GM12878 (cell line): ENCODE measurements around the gene ZMYM5. TPM values are rescaled to one million over a fixed set of nuclear protein-coding genes. Genes with fewer than 3 reads are reported as not detected.

Experiments
- ATAC-seq: fragments of 200-7000 bp; cut with Tn5 transposase; 3 replicates; pipeline ENCODE4 v1.9.1; 2020; ENCODE audit warnings: mild to moderate bottlenecking, moderate library complexity
- BruUV-seq: library from RNA; stranded (reverse); fragments of 400-500 nt; replicated peaks from 2 replicates; lab custom pipeline; 2021; lab: Mats Ljungman, UMichigan
- CTCF ChIA-PET: fragments of 300-600 bp; sonication (Branson Sonifier 250); formaldehyde crosslinking; extraction: SDS; loops from one replicate; lab custom pipeline; 2021; ENCODE audit warnings: inconsistent platforms; lab: Yijun Ruan, JAX
- POLR2A ChIA-PET: fragments of 350-600 bp; formaldehyde crosslinking; extraction: SDS; loops from one replicate; lab custom pipeline; 2021; ENCODE audit warnings: inconsistent platforms; lab: Charles Lee
- RAD21 ChIA-PET: fragments of 300-600 bp; sonication (Branson Sonifier 250); formaldehyde crosslinking; loops from one replicate; lab custom pipeline; 2023; ENCODE audit warnings: antibody characterized with exemption; ENCODE audit not compliant: unreplicated experiment; lab: Charles Lee
- SMC1A ChIA-PET: fragments of 300-600 bp; sonication (Branson Sonifier 250); formaldehyde crosslinking; loops from one replicate; lab custom pipeline; 2023; ENCODE audit not compliant: unreplicated experiment, uncharacterized antibody; lab: Charles Lee
- DNase-seq: peaks from one replicate; pipeline ENCODE4 v3.0.0-alpha.2; 2011; ENCODE audit warnings: low read depth, low spot score
- FAIRE-seq: peaks from 3 replicates; lab custom pipeline; 2011; peaks lifted over from hg19 to GRCh38; lab: Jason Lieb, UNC
- H2AFZ ChIP-seq: 2 replicates; pipeline ENCODE4 v1.6.0; 2011; ENCODE audit warnings: low read depth, low read length, control low read depth; ENCODE audit not compliant: control insufficient read depth
- H3K27ac ChIP-seq: 2 replicates; pipeline ENCODE4 v1.5.1; 2011; ENCODE audit warnings: control low read depth; ENCODE audit not compliant: control insufficient read depth, insufficient read depth
- H3K27me3 ChIP-seq, 2 experiments: replicated peaks in 1 of 2; 2 replicates each; pipeline versions ENCODE4 v1.6.0 to v1.6.1; 2011; ENCODE audit warnings: low read length in 1 of 2; ENCODE audit not compliant: control insufficient read depth in 2 of 2, insufficient read depth in 2 of 2
- H3K36me3 ChIP-seq, 2 experiments: 2 replicates each; pipeline ENCODE4 v1.5.1; 2011; ENCODE audit warnings: low read length in 1 of 2; ENCODE audit not compliant: control insufficient read depth in 2 of 2, insufficient read depth in 2 of 2
- H3K4me1 ChIP-seq: 2 replicates; pipeline ENCODE4 v1.6.1; 2011; ENCODE audit warnings: mild to moderate bottlenecking, low read length, moderate library complexity, mixed read lengths; ENCODE audit not compliant: control insufficient read depth, insufficient read depth
- H3K4me2 ChIP-seq: 2 replicates; pipeline ENCODE4 v1.6.0; 2011; ENCODE audit warnings: control low read depth; ENCODE audit not compliant: control insufficient read depth, insufficient read depth
- H3K4me3 ChIP-seq: fragments of 200-600 bp; sonication (generic); 2 replicates; pipeline ENCODE4 v1.5.1; 2016
- H3K79me2 ChIP-seq: 2 replicates; pipeline ENCODE4 v1.6.0; 2011; ENCODE audit warnings: low read length; ENCODE audit not compliant: control insufficient read depth, insufficient read depth
- H3K9ac ChIP-seq: 2 replicates; pipeline ENCODE4 v1.8.0; 2011; ENCODE audit warnings: low read length, control low read depth, mixed read lengths; ENCODE audit not compliant: control insufficient read depth, insufficient read depth
- H3K9me3 ChIP-seq: replicated peaks from 3 replicates; pipeline ENCODE4 v1.5.1; 2011; ENCODE audit warnings: mild to moderate bottlenecking, low read length; ENCODE audit not compliant: control insufficient read depth, insufficient read depth
- H4K20me1 ChIP-seq: 2 replicates; pipeline ENCODE4 v1.6.0; 2011; ENCODE audit not compliant: control insufficient read depth, insufficient read depth
- BRCA1 ChIP-seq: IDR thresholded peaks from 2 replicates; pipeline ENCODE4 v1.6.1; 2011; ENCODE audit warnings: low read depth, low read length, improper control_type of control experiment
- ETV6 ChIP-seq, 2 experiments: fragments of 450-650 bp in 1 of 2; IDR thresholded peaks in 1 of 2; conservative IDR thresholded peaks in 1 of 2; 2 replicates each; pipeline ENCODE4 v1.6.1; 2014; ENCODE audit warnings: antibody characterized with exemption in 1 of 2, borderline replicate concordance in 1 of 2, low read depth in 1 of 2, mild to moderate bottlenecking in 1 of 2, moderate library complexity in 1 of 2
- KAT2A ChIP-seq: conservative IDR thresholded peaks from 2 replicates; pipeline ENCODE4 v1.6.1; 2011; ENCODE audit warnings: low read depth, low read length; ENCODE audit not compliant: control insufficient read depth
- PKNOX1 ChIP-seq: fragments of 450-650 bp; IDR thresholded peaks from 2 replicates; pipeline ENCODE4 v1.6.1; 2016; ENCODE audit warnings: mild to moderate bottlenecking
- POLR2AphosphoS5 ChIP-seq: IDR thresholded peaks from 2 replicates; pipeline ENCODE4 v1.6.1; 2011; ENCODE audit warnings: mild to moderate bottlenecking, low read length, inconsistent platforms
- SMAD5 ChIP-seq: IDR thresholded peaks from 2 replicates; pipeline ENCODE4 v1.6.1; 2016; ENCODE audit warnings: antibody characterized with exemption, low read depth
- USF1 ChIP-seq: IDR thresholded peaks from 2 replicates; pipeline ENCODE4 v1.6.1; 2011; ENCODE audit warnings: borderline replicate concordance, low read depth, mild to moderate bottlenecking, moderate library complexity, mixed read lengths, low read length; ENCODE audit not compliant: insufficient read depth; ENCODE audit errors: extremely low read length
- ZNF217 ChIP-seq: fragments of 450-650 bp; IDR thresholded peaks from 2 replicates; pipeline ENCODE4 v1.6.1; 2017; ENCODE audit warnings: antibody characterized with exemption, mild to moderate bottlenecking
- WGBS: methylation state at CpG from one replicate; pipeline ENCODE4 v1.1.6; 2016; ENCODE audit warnings: low lambda C conversion rate; ENCODE audit not compliant: insufficient replicate concordance, insufficient coverage; ENCODE audit errors: missing lambda C conversion rate; 5-methylcytosine and 5-hydroxymethylcytosine counted together
- in situ Hi-C: fragments of 300-500 bp; cut with MboI; formaldehyde crosslinking; loops from 9 replicates; pipeline ENCODE4 v1.14.3; 2018; ENCODE audit warnings: mixed read lengths
- intact Hi-C: fragments of 100-400 bp; cut with micrococcal nuclease; formaldehyde crosslinking; loops from one replicate; pipeline ENCODE4 v1.14.2; 2022; ENCODE audit not compliant: unreplicated experiment
- polyA plus RNA-seq, 11 experiments: library from polyadenylated mRNA; depleted of rRNA in 4 of 11; unstranded in 6 of 11; stranded (reverse) in 5 of 11; fragments of >200 nt; fragmentation: Nextera tagmentation in 4 of 11; fragmentation: Illumina TruSeq in 1 of 11; extraction: Ambion mirVana in 4 of 11; extraction: Trizol in 1 of 11; gene quantifications; 1 replicate in 1 of 11; 2 replicates in 10 of 11; pipeline versions ENCODE4 v1.2.1 to v1.2.3, GENCODE V29; 2011 to 2016; ENCODE audit warnings: inconsistent platforms in 2 of 11, missing spikeins in 2 of 11, low read depth in 1 of 11
- total RNA-seq, 4 experiments: library from RNA; depleted of rRNA in 3 of 4; stranded (reverse); fragments of >200 nt in 3 of 4; fragmentation: Illumina TruSeq in 1 of 4; extraction: Trizol in 1 of 4; gene quantifications; 2 replicates each; pipeline versions ENCODE4 v1.2.1 to v1.2.3, GENCODE V29; 2013 to 2021

ZMYM5 gene
- total and polyA plus RNA-seq, 10 of the 15 experiments (the other 5 are each of a cell fraction or from before 2014, with no cell fraction given): 7.1 to 13.7 (median 10.6) TPM

- Histone ChIP-seq H3K4me1 (peaks cover 9% of the 10 kb centered on the region), H3K79me2 (peaks cover 50% of the 10 kb centered on the region), H3K9me3 (no peaks in the 10 kb centered on the region; the same call in none of the 3 replicates), H3K4me2 (peak overlapping the region; percentile 76), H3K9ac (peak overlapping the region; percentile 83), H4K20me1 (no peaks in the 10 kb centered on the region), H3K27ac (peak overlapping the region; percentile 56), H3K27me3 (no peaks in the 10 kb centered on the region), H3K36me3 (no peaks in the 10 kb centered on the region; a peak in 1 of 4 replicates)
- ChIA-PET CTCF (interaction anchor here (0.6 to 2.4 kb wide), 5 partner anchors 10 to 265 kb away, joined by 3 to 10 read pairs (median 6); no protein-coding TSS in a partner anchor), RAD21 (interaction anchor here (0.7 to 1.8 kb wide), 5 partner anchors 10 to 133 kb away, joined by 3 to 6 read pairs (median 3); partner anchors contain the start of gene PSPC1), SMC1A (interaction anchor here (0.6 to 1.5 kb wide), 7 partner anchors 14 to 229 kb away, joined by 3 to 6 read pairs (median 3); no protein-coding TSS in a partner anchor), POLR2A (interaction anchor here (0.6 to 1.9 kb wide), 6 partner anchors 9 to 96 kb away, joined by 3 to 8 read pairs (median 4); no protein-coding TSS in a partner anchor)
- no TSS peak for BruUV-seq
- WGBS: 3% methylated on average over 4 of the region's 4 CpGs
- in situ Hi-C loops: no loop called here
- ATAC-seq (no peak), DNase-seq (no peak)
- intact Hi-C loops: loop anchor here (2.0 to 10.0 kb wide), 3 partner anchors 94 to 227 kb away; partner anchors contain the start of gene MPHOSPH8
- TF ChIP-seq POLR2AphosphoS5 (no peak), SMAD5 (no peak), PKNOX1 (no peak), BRCA1 (no peak), KAT2A (no peak), ZNF217 (no peak), USF1 (no peak), ETV6 (conservative IDR thresholded peaks at IDR 0.05 in 1 of 2, IDR thresholded peaks at IDR 0.05 in 1 of 2; ENCODE audit: borderline replicate concordance in 1 of 2, low read depth in 1 of 2) (no peak)
- TF ChIP-seq, all 136 proteins: peak for 0
- Histone ChIP-seq H3K4me3 (peak overlapping the region; percentile 82), H2AFZ (no peak overlapping the region)
- no peak for FAIRE-seq
These were observed 1.7 kb downstream of the ZMYM5 start for GRCh38 chr13:19861762-19862161.
